Activated gamma-delta T cell treated with anti-CD3 and anti-CD28 coated beads, Interleukin-2, amount 50 U/mL, for 16 hours (primary cell): ENCODE results near the gene LIPM.

Experiments used
- DNase-seq: peaks from one replicate; pipeline ENCODE4 v3.0.0-alpha.2; 2020; ENCODE audit warnings: low read depth

Gene LIPM

GRCh38 chr10:88802523-88803285 lies at the start of gene LIPM:
Gene LIPM, plus strand, starts transcription at chr10:88802730. Its CDS starts 167 bp downstream, at chr10:88802897.
- no peak for DNase-seq

- no peak for DNase-seq
These were observed 48.2 kb upstream of the LIPM start for GRCh38 chr10:88754287-88754686.

- no peak for DNase-seq
These were observed 46.8 kb upstream of the LIPM start for GRCh38 chr10:88755753-88756152.

- no peak for DNase-seq
These were observed 45.9 kb upstream of the LIPM start for GRCh38 chr10:88756660-88757059.

GRCh38 chr10:88759366-88760101 lies 43.0 kb upstream of the LIPM start, which contains the start of gene LIPN:
Gene LIPN, plus strand, starts transcription at chr10:88760020. Its CDS starts 1,386 bp downstream, at chr10:88761406.
- DNase-seq = no peak

- DNase-seq = no peak
These were observed 39.6 kb upstream of the LIPM start for GRCh38 chr10:88762906-88763305.

GRCh38 chr10:88763441-88763840 lies 39.1 kb upstream of the LIPM start:
- no peak for DNase-seq

GRCh38 chr10:88764110-88764509 lies 38.4 kb upstream of the LIPM start:
- no peak for DNase-seq

- DNase-seq = no peak
These were observed 36.7 kb upstream of the LIPM start for GRCh38 chr10:88765816-88766215.

- DNase-seq = no peak
These were observed 33.1 kb upstream of the LIPM start for GRCh38 chr10:88769384-88769783.

- DNase-seq = no peak
These were observed 21.3 kb upstream of the LIPM start for GRCh38 chr10:88781206-88781605.

GRCh38 chr10:88782222-88782621 lies 20.3 kb upstream of the LIPM start:
- no peak for DNase-seq

- no peak for DNase-seq
These were observed 18.8 kb upstream of the LIPM start for GRCh38 chr10:88783724-88784123.

- DNase-seq = no peak
These were observed 16.3 kb upstream of the LIPM start for GRCh38 chr10:88786032-88786770.

GRCh38 chr10:88787463-88787862 lies 15.1 kb upstream of the LIPM start:
- no peak for DNase-seq

- no peak for DNase-seq
These were observed 13.6 kb upstream of the LIPM start for GRCh38 chr10:88788924-88789323.

GRCh38 chr10:88791924-88792323 lies 10.6 kb upstream of the LIPM start:
- DNase-seq = no peak

- no peak for DNase-seq
These were observed 9.9 kb upstream of the LIPM start for GRCh38 chr10:88792661-88793060.

- no peak for DNase-seq
These were observed 8.7 kb upstream of the LIPM start for GRCh38 chr10:88793712-88794299.

- no peak for DNase-seq
These were observed 7.8 kb upstream of the LIPM start for GRCh38 chr10:88794731-88795130.

- DNase-seq = no peak
These were observed 2.1 kb upstream of the LIPM start for GRCh38 chr10:88800152-88801125.
